ENCODE data around the gene RAPGEF2. TPM values are rescaled to one million over a fixed set of nuclear protein-coding genes. Genes with fewer than 3 reads are reported as not detected.

RAPGEF2 gene
- total RNA-seq, 8 experiments from 2014 or later = 44.0 to 164 (median 67.9) TPM

DNA sequence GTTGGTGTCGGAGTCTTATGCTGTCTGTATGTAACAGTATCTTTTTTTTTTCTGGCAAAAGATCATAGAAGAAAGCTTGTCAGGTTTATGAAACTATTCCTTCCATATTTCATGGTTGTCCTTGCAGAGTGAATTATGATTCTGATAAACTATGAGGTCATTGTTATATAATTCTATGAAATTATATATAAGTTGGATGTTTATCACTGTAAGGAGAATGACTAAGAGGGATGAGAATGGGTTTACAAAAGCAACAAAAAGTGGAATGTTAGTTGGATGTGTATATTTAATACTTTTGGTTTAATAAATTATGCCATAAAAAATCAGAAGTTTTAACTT, 43.1 kb downstream of the RAPGEF2 start:
- peaks cover 10 to 19% of the 10 kb centered on the region in 2 donors for H3K4me1 ChIP-seq (replicated peaks in 1 of 2)
- 100% methylated on average over 1 of the region's 1 CpG; no CpG with 5 or more reads in 8 of the 10 experiments for WGBS, 10 experiments
- no peak for ATAC-seq (replicated peaks in 6 of 8)
- in situ Hi-C loops (cut with MboI; ENCODE audit: low pct_unique_long_range_greater_than_20kb in 2 of 9, low sequenced_read_pairs in 9 of 9, unreplicated experiment in 9 of 9) = no loop called here
- no peak overlapping the region for H3K4me3 ChIP-seq
- H3K27ac ChIP-seq = no peak overlapping the region

- no peak overlapping the region for H3K27ac ChIP-seq
- peaks cover 7 to 14% of the 10 kb centered on the region in 2 donors for H3K4me1 ChIP-seq (replicated peaks in 1 of 2)
- in situ Hi-C loops (cut with MboI; ENCODE audit: low pct_unique_long_range_greater_than_20kb in 2 of 9, low sequenced_read_pairs in 9 of 9, unreplicated experiment in 9 of 9) = no loop called here
- H3K4me3 ChIP-seq = no peak overlapping the region
- ATAC-seq (replicated peaks in 6 of 8) = no peak
Observed at GRCh38 chr4:159146488-159146887, 43.6 kb downstream of the RAPGEF2 start.

DNA sequence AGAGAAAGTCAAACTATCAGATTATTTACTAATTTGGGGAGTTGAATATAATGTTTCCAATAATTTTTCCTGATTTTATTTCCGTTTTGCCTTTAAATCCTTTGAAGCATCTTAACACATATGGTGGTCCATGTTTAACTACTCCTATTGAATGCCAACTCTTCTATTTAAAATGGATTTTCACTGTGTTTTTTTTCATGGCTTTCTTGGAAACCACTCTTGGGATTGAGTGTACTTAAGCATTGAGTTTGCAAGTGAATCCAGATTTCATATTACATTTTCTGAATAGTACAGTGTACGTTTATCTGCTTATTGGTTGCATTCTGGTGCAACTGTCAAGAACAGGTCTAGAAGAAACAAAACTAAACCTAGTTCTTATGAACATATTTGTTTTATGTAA, 45.6 kb downstream of the RAPGEF2 start:
- H3K4me3 ChIP-seq = no peak overlapping the region
- WGBS, 10 experiments = 88 to 100% (median 93%) methylated on average over 2 of the region's 2 CpGs
- no peak overlapping the region for H3K27ac ChIP-seq
- ATAC-seq (replicated peaks in 6 of 8) = no peak
- H3K4me1 ChIP-seq (replicated peaks in 1 of 2) = peaks cover 4% of the 10 kb centered on the region in 2 donors
- in situ Hi-C loops (cut with MboI; ENCODE audit: low pct_unique_long_range_greater_than_20kb in 2 of 9, low sequenced_read_pairs in 9 of 9, unreplicated experiment in 9 of 9) = no loop called here

DNA sequence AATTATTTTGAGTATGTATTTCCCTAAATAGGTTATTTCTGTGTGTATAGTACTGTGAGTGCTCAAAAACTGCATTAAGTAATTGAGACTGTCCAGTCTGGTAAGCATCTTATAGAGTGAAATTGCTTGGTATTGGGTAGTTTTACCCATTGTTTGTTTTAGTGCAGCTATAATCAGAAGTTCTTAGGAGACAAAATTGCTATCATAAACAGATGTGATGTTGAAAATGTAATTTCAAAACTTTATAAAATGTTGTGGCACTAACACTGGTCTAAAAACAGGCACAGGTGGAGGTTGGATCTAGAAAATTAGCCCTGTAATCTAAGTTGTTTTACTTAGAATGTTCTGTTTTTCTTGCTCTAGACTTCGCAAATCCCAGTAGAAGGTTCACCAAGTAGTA, 46.8 kb downstream of the RAPGEF2 start:
- peaks cover 0 to 2% of the 10 kb centered on the region in 2 donors for H3K4me1 ChIP-seq (replicated peaks in 1 of 2)
- no peak overlapping the region for H3K4me3 ChIP-seq
- WGBS, 10 experiments = 80 to 100% (median 94%) methylated on average over 1 of the region's 1 CpG; no CpG with 5 or more reads in 4 of the 10 experiments
- in situ Hi-C loops (cut with MboI; ENCODE audit: low pct_unique_long_range_greater_than_20kb in 2 of 9, low sequenced_read_pairs in 9 of 9, unreplicated experiment in 9 of 9) = loop anchor here in 1 of 9 experiments (25.0 kb wide), 1 partner anchor 287 kb away; no protein-coding TSS in a partner anchor
- no peak for ATAC-seq (replicated peaks in 6 of 8)
- H3K27ac ChIP-seq = no peak overlapping the region

DNA sequence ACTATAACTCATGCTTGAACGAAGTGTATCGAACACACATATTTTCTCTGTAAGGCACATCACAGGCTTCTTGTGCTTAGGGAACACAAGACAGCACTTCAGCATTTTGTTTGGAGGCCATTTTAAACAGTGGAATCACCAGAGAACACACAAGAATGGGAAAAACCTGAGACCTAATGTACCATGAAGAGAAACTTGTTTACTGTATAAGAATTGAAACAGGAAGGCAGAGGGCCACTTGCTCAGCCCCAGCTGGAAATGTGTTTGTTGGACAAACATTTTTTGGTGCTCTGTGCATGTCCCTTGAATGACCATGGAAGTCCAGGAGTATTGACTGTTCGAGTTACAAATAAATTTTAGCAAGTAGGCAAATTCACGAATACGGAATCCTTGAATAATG, 47.5 kb downstream of the RAPGEF2 start:
- H3K4me3 ChIP-seq = no peak overlapping the region
- WGBS, 10 experiments = 68 to 98% (median 81%) methylated on average over 3 to 5 of the region's 5 CpGs; no CpG with 5 or more reads in 2 of the 10 experiments
- in situ Hi-C loops (cut with MboI; ENCODE audit: low pct_unique_long_range_greater_than_20kb in 2 of 9, low sequenced_read_pairs in 9 of 9, unreplicated experiment in 9 of 9) = loop anchor here in 1 of 9 experiments (25.0 kb wide), 1 partner anchor 288 kb away; no protein-coding TSS in a partner anchor
- ATAC-seq (replicated peaks in 6 of 8) = no peak
- H3K27ac ChIP-seq = no peak overlapping the region
- peaks cover 0 to 2% of the 10 kb centered on the region in 2 donors for H3K4me1 ChIP-seq (replicated peaks in 1 of 2)

DNA sequence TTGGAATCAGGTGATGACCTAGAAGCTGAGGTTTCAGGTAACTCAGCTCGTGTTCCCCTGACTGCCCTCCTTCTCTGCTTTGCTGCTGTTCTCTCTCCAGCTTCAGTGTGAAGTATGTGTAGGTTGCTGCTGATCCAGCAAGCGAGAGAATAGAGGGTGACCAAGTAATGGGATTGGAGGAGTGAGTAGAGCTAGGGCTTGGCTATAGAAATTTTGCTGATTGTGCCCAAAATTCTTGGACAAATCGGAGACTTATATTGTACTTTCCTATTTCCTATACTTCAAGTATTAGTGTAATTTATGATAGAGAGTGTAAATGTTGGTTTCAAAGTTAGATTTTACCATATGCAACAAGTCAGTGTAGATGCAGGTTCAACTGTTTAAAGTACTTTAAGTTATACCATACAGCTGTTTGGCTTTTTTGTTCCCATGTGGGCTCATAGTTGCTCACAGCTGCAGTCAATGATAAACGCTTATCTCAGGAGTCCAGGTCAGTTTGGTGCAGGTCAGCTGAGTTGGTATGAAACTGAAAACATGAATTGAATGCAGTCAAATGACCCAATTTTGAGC, 48.0 kb downstream of the RAPGEF2 start:
- Histone ChIP-seq H3K4me3 (no peak overlapping the region), H3K27ac (no peak overlapping the region), H3K4me1 (replicated peaks in 1 of 2) (peaks cover 0 to 2% of the 10 kb centered on the region in 2 donors)
- 67 to 100% (median 90%) methylated on average over 1 to 4 of the region's 4 CpGs; no CpG with 5 or more reads in 1 of the 10 experiments for WGBS, 10 experiments
- no peak for ATAC-seq (replicated peaks in 6 of 8)
- in situ Hi-C loops (cut with MboI; ENCODE audit: low pct_unique_long_range_greater_than_20kb in 2 of 9, low sequenced_read_pairs in 9 of 9, unreplicated experiment in 9 of 9) = loop anchor here in 1 of 9 experiments (25.0 kb wide), 1 partner anchor 289 kb away; no protein-coding TSS in a partner anchor

- no peak for ATAC-seq (replicated peaks in 6 of 8)
- Histone ChIP-seq H3K27ac (no peak overlapping the region), H3K4me1 (replicated peaks in 1 of 2) (peaks cover 0 to 2% of the 10 kb centered on the region in 2 donors), H3K4me3 (no peak overlapping the region)
- WGBS, 10 experiments = 50 to 100% (median 85%) methylated on average over 1 of the region's 1 CpG; no CpG with 5 or more reads in 4 of the 10 experiments
- in situ Hi-C loops (cut with MboI; ENCODE audit: low pct_unique_long_range_greater_than_20kb in 2 of 9, low sequenced_read_pairs in 9 of 9, unreplicated experiment in 9 of 9) = loop anchor here in 1 of 9 experiments (25.0 kb wide), 1 partner anchor 289 kb away; no protein-coding TSS in a partner anchor
Observed at GRCh38 chr4:159151689-159152088, 48.8 kb downstream of the RAPGEF2 start.

- H3K4me1 ChIP-seq (replicated peaks in 1 of 2) = peaks cover 0 to 6% of the 10 kb centered on the region in 2 donors
- no peak overlapping the region for H3K4me3 ChIP-seq
- in situ Hi-C loops (cut with MboI; ENCODE audit: low pct_unique_long_range_greater_than_20kb in 2 of 9, low sequenced_read_pairs in 9 of 9, unreplicated experiment in 9 of 9) = loop anchor here in 1 of 9 experiments (25.0 kb wide), 1 partner anchor 290 kb away; no protein-coding TSS in a partner anchor
- 86 to 100% (median 96%) methylated on average over 1 to 3 of the region's 3 CpGs; no CpG with 5 or more reads in 2 of the 10 experiments for WGBS, 10 experiments
- no peak overlapping the region for H3K27ac ChIP-seq
- ATAC-seq (replicated peaks in 6 of 8) = no peak
Observed at GRCh38 chr4:159152181-159152580, 49.3 kb downstream of the RAPGEF2 start.

- ATAC-seq (replicated peaks in 6 of 8) = no peak
- 75 to 100% (median 96%) methylated on average over 1 to 4 of the region's 4 CpGs for WGBS, 10 experiments
- Histone ChIP-seq H3K4me1 (replicated peaks in 1 of 2) (peaks cover 0 to 14% of the 10 kb centered on the region in 2 donors), H3K4me3 (no peak overlapping the region), H3K27ac (no peak overlapping the region)
- in situ Hi-C loops (cut with MboI; ENCODE audit: low pct_unique_long_range_greater_than_20kb in 2 of 9, low sequenced_read_pairs in 9 of 9, unreplicated experiment in 9 of 9) = loop anchor here in 1 of 9 experiments (25.0 kb wide), 1 partner anchor 291 kb away; no protein-coding TSS in a partner anchor
Observed at GRCh38 chr4:159153669-159154068, 50.8 kb downstream of the RAPGEF2 start.

- H3K4me1 ChIP-seq (replicated peaks in 1 of 2) = peaks cover 6 to 25% of the 10 kb centered on the region in 2 donors
- WGBS, 10 experiments = 75 to 100% (median 93%) methylated on average over 2 to 4 of the region's 4 CpGs
- in situ Hi-C loops (cut with MboI; ENCODE audit: low pct_unique_long_range_greater_than_20kb in 2 of 9, low sequenced_read_pairs in 9 of 9, unreplicated experiment in 9 of 9) = loop anchor here in 1 of 9 experiments (25.0 kb wide), 1 partner anchor 293 kb away; no protein-coding TSS in a partner anchor
Observed at GRCh38 chr4:159155119-159155518, 52.2 kb downstream of the RAPGEF2 start.

GRCh38 chr4:159158083-159158617, 55.3 kb downstream of the RAPGEF2 start:
- in situ Hi-C loops (cut with MboI; ENCODE audit: low pct_unique_long_range_greater_than_20kb in 2 of 9, low sequenced_read_pairs in 9 of 9, unreplicated experiment in 9 of 9) = loop anchor here in 1 of 9 experiments (25.0 kb wide), 1 partner anchor 296 kb away; no protein-coding TSS in a partner anchor
- H3K27ac ChIP-seq = no peak overlapping the region

More at GRCh38 chr4:159155119-159155518, 52.2 kb downstream of the RAPGEF2 start:
- no peak overlapping the region for H3K4me3 ChIP-seq
- no peak for ATAC-seq (replicated peaks in 6 of 8)
- H3K27ac ChIP-seq = no peak overlapping the region

DNA sequence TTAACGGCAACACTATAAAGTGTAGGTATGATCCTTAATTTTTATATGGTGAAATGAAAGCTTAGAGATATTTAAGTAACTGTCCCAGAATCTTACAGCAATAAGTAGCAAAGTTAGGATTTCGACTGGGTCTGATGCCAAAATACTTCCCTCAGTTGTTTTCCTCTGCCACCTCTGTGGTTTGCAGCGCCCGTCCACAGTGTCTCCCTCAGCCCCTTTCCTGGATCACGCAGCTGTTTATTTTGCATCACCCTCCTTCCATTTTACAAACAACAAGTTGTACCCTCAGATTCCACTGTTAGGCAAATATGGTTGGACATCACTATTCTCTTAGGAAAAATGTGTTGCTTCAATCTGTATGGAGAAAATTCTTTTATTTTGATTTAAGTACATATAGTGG, 56.1 kb downstream of the RAPGEF2 start:
- Histone ChIP-seq H3K27ac (no peak overlapping the region), H3K4me1 (replicated peaks in 1 of 2) (peaks cover 11 to 24% of the 10 kb centered on the region in 2 donors), H3K4me3 (no peak overlapping the region)
- 75 to 100% (median 89%) methylated on average over 1 to 5 of the region's 5 CpGs; no CpG with 5 or more reads in 2 of the 10 experiments for WGBS, 10 experiments
- ATAC-seq (replicated peaks in 6 of 8) = no peak
- in situ Hi-C loops (cut with MboI; ENCODE audit: low pct_unique_long_range_greater_than_20kb in 2 of 9, low sequenced_read_pairs in 9 of 9, unreplicated experiment in 9 of 9) = loop anchor here in 1 of 9 experiments (25.0 kb wide), 1 partner anchor 297 kb away; no protein-coding TSS in a partner anchor

More at GRCh38 chr4:159158083-159158617, 55.3 kb downstream of the RAPGEF2 start:
- H3K4me3 ChIP-seq = no peak overlapping the region
- ATAC-seq (replicated peaks in 6 of 8) = no peak
- H3K4me1 ChIP-seq (replicated peaks in 1 of 2) = peaks cover 11 to 24% of the 10 kb centered on the region in 2 donors

DNA sequence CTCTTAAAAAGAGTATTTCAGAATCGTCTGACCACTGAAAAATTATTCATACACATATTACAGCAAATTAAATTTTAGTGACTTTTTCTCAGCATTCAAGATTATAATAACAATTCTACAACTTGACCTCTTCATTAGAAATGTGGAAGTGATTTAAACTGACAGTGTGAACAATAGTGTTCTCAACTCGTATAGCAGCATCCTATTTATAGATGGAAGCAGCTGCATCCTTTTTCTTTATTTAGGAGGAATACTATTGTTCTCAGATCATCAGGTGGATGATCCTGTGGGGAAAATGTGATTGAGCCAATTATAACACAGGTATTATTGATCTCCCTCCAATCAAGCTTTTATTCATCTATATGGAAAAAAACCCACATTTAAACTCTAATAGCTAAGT, 56.7 kb downstream of the RAPGEF2 start:
- no peak overlapping the region for H3K27ac ChIP-seq
- in situ Hi-C loops (cut with MboI; ENCODE audit: low pct_unique_long_range_greater_than_20kb in 2 of 9, low sequenced_read_pairs in 9 of 9, unreplicated experiment in 9 of 9) = loop anchor here in 1 of 9 experiments (25.0 kb wide), 1 partner anchor 297 kb away; no protein-coding TSS in a partner anchor
- peaks cover 11 to 24% of the 10 kb centered on the region in 2 donors for H3K4me1 ChIP-seq (replicated peaks in 1 of 2)
- no peak overlapping the region for H3K4me3 ChIP-seq
- ATAC-seq (replicated peaks in 6 of 8) = no peak
- 20 to 80% (median 56%) methylated on average over 1 to 2 of the region's 2 CpGs; no CpG with 5 or more reads in 4 of the 10 experiments for WGBS, 10 experiments

All from motor neuron (in vitro differentiated cells).